ENCODE data around the gene CDKN1C.

Gene CDKN1C

DNA sequence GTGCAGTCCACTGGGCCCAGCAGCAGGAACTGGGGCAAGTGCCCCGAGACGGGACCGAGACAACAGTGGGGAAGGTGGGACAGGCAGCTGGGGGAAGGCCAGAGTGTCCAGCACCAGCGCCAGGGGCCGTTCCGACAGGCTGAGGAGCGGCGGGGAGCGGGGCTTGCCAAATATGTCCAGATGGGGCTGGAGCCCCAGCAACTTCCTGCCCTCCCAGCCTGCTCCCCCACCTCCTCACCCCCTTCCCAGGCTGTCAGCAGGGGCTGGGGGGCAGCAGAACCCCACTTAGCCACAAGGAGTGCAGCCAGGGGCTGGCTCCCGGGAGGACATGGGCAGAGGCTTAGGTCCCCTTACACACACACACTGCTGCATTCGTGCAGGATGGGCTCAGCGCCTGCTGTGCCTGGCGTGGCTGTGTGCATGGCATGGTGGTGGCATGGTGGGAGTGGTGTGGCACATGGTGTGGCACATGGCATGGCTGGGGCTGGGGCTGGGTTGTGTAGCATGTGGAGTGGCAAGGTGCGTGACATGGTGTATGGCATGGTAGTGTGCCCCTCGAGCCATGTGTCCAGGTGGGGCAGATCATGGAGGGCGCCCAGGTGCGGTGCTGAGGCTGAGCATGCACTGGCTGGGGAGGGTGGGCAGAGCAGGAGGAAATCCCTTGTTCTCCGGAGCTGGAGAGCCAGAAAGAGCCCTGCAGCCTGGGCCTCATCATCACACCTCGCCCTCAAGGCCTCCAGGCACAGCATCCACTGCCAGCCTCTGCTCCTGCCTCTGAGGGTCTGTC, 51.7 kb downstream of the CDKN1C start:
- TF ChIP-seq NFIC (IDR thresholded peaks at IDR 0.05): no peak
- no peak for TF ChIP-seq EP300 (IDR thresholded peaks at IDR 0.05; ENCODE audit: borderline replicate concordance)
- TF ChIP-seq RAD21 (IDR thresholded peaks at IDR 0.05; ENCODE audit: low read depth): no peak
- TF ChIP-seq TAF1 (IDR thresholded peaks at IDR 0.05; ENCODE audit: low read depth): no peak
- TF ChIP-seq CEBPB (IDR thresholded peaks at IDR 0.05): no peak
- no peak for TF ChIP-seq FOXM1 (IDR thresholded peaks at IDR 0.05; ENCODE audit: borderline replicate concordance, low read depth)
- TF ChIP-seq, protein P1, sequence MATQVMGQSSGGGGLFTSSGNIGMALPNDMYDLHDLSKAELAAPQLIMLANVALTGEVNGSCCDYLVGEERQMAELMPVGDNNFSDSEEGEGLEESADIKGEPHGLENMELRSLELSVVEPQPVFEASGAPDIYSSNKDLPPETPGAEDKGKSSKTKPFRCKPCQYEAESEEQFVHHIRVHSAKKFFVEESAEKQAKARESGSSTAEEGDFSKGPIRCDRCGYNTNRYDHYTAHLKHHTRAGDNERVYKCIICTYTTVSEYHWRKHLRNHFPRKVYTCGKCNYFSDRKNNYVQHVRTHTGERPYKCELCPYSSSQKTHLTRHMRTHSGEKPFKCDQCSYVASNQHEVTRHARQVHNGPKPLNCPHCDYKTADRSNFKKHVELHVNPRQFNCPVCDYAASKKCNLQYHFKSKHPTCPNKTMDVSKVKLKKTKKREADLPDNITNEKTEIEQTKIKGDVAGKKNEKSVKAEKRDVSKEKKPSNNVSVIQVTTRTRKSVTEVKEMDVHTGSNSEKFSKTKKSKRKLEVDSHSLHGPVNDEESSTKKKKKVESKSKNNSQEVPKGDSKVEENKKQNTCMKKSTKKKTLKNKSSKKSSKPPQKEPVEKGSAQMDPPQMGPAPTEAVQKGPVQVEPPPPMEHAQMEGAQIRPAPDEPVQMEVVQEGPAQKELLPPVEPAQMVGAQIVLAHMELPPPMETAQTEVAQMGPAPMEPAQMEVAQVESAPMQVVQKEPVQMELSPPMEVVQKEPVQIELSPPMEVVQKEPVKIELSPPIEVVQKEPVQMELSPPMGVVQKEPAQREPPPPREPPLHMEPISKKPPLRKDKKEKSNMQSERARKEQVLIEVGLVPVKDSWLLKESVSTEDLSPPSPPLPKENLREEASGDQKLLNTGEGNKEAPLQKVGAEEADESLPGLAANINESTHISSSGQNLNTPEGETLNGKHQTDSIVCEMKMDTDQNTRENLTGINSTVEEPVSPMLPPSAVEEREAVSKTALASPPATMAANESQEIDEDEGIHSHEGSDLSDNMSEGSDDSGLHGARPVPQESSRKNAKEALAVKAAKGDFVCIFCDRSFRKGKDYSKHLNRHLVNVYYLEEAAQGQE (IDR thresholded peaks at IDR 0.05; ENCODE audit: low read depth): no peak
- TF ChIP-seq, protein P2, sequence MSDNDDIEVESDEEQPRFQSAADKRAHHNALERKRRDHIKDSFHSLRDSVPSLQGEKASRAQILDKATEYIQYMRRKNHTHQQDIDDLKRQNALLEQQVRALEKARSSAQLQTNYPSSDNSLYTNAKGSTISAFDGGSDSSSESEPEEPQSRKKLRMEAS (IDR thresholded peaks at IDR 0.05): no peak
- no peak for TF ChIP-seq CREB1 (IDR thresholded peaks at IDR 0.05; ENCODE audit: low read depth)
- no peak for TF ChIP-seq YY1 (IDR thresholded peaks at IDR 0.05; ENCODE audit: low read depth)
- no peak for TF ChIP-seq ZBTB7A (IDR thresholded peaks at IDR 0.05; ENCODE audit: low read depth)
- TF ChIP-seq TCF12 (IDR thresholded peaks at IDR 0.05; ENCODE audit: low read depth): no peak
